Measurements from ENCODE around the gene SLAMF6. TPM values are rescaled to one million over a fixed set of nuclear protein-coding genes. Genes with fewer than 3 reads are reported as not detected.

Gene SLAMF6
- not detected for polyA plus RNA-seq (2013, experiment 1 of 2)
- polyA plus RNA-seq (2013, experiment 2 of 2) = not detected

- 79% methylated on average over 10 of the region's 11 CpGs for WGBS
- no peaks in the 10 kb centered on the region for H3K36me3 ChIP-seq (ENCODE audit: control insufficient read depth in 1 of 2, insufficient read depth in 2 of 2, low read depth in 1 of 2, low read length in 2 of 2)
Measured at GRCh38 chr1:160522622-160523345, at the start of gene SLAMF6. SLAMF6 (minus strand) TSS chr1:160523255; CDS start chr1:160523192, 63 bp downstream.

GRCh38 chr1:160570840-160571239, 47.8 kb upstream of the SLAMF6 start:
- Histone ChIP-seq H3K9me3 (ENCODE audit: control insufficient read depth, low read length) (no peaks in the 10 kb centered on the region), H2BK12ac (ENCODE audit: low read length in 2 of 2) (no peak overlapping the region), H3K9ac (ENCODE audit: low read length) (no peak overlapping the region), H4K8ac (ENCODE audit: low read length) (no peak overlapping the region), H3K23ac (ENCODE audit: low read length in 2 of 2) (no peak overlapping the region), H3K79me1 (replicated peaks; ENCODE audit: low read length, poor library complexity, severe bottlenecking) (no peaks in the 10 kb centered on the region), H2BK15ac (ENCODE audit: low read depth, poor library complexity, severe bottlenecking) (no peak overlapping the region), H3K4me2 (ENCODE audit: low read length, poor library complexity, severe bottlenecking) (no peak overlapping the region), H2BK120ac (ENCODE audit: low read depth, low read length) (no peak overlapping the region), H3K14ac (ENCODE audit: low read length in 2 of 2) (no peak overlapping the region), H3K4ac (ENCODE audit: low read depth in 1 of 2, low read length in 2 of 2) (no peak overlapping the region), H3K27ac (ENCODE audit: low read length, poor library complexity, severe bottlenecking) (no peak overlapping the region), H3K27me3 (ENCODE audit: control insufficient read depth in 1 of 2, insufficient read depth in 1 of 2, low read length in 2 of 2) (peaks cover 0 to 8% of the 10 kb centered on the region in 2 experiments), H3K18ac (ENCODE audit: low read depth in 1 of 2, low read length in 2 of 2) (no peak overlapping the region), H3K4me3 (ENCODE audit: insufficient read depth in 1 of 2, low read depth in 1 of 2, low read length in 2 of 2) (no peak overlapping the region), H3K36me3 (ENCODE audit: control insufficient read depth in 1 of 2, insufficient read depth in 2 of 2, low read depth in 1 of 2, low read length in 2 of 2) (no peaks in the 10 kb centered on the region), H4K91ac (ENCODE audit: low read length) (no peak overlapping the region), H2AK5ac (ENCODE audit: low read length, severe bottlenecking) (no peak overlapping the region), H3K4me1 (ENCODE audit: control insufficient read depth, insufficient read depth, low read depth, low read length) (no peaks in the 10 kb centered on the region), H2BK5ac (ENCODE audit: low read depth, low read length, poor library complexity, severe bottlenecking) (no peak overlapping the region), H2AFZ (ENCODE audit: low read depth, low read length) (no peak overlapping the region)
- no peak for DNase-seq
- WGBS = 85% methylated on average over 2 of the region's 3 CpGs

More at GRCh38 chr1:160522622-160523345, at the start of gene SLAMF6:
- Histone ChIP-seq H3K4me1 (ENCODE audit: control insufficient read depth, insufficient read depth, low read depth, low read length) (peaks cover 1% of the 10 kb centered on the region), H3K27ac (ENCODE audit: low read length, poor library complexity, severe bottlenecking) (no peak within 1 kb of the TSS), H3K4me3 (ENCODE audit: insufficient read depth in 1 of 2, low read depth in 1 of 2, low read length in 2 of 2) (no peak within 1 kb of the TSS), H2BK12ac (ENCODE audit: low read length in 2 of 2) (no peak within 1 kb of the TSS), H2AK5ac (ENCODE audit: low read length, severe bottlenecking) (peak within 1 kb of the TSS; percentile 37), H3K79me1 (replicated peaks; ENCODE audit: low read length, poor library complexity, severe bottlenecking) (no peaks in the 10 kb centered on the region), H2BK15ac (ENCODE audit: low read depth, poor library complexity, severe bottlenecking) (no peak within 1 kb of the TSS), H2BK5ac (ENCODE audit: low read depth, low read length, poor library complexity, severe bottlenecking) (no peak within 1 kb of the TSS), H3K23ac (ENCODE audit: low read length in 2 of 2) (no peak within 1 kb of the TSS), H3K9ac (ENCODE audit: low read length) (no peak within 1 kb of the TSS), H3K9me3 (ENCODE audit: control insufficient read depth, low read length) (peaks cover 3% of the 10 kb centered on the region), H3K18ac (ENCODE audit: low read depth in 1 of 2, low read length in 2 of 2) (no peak within 1 kb of the TSS), H2AFZ (ENCODE audit: low read depth, low read length) (no peak within 1 kb of the TSS), H2BK120ac (ENCODE audit: low read depth, low read length) (no peak within 1 kb of the TSS), H3K27me3 (ENCODE audit: control insufficient read depth in 1 of 2, insufficient read depth in 1 of 2, low read length in 2 of 2) (no peaks in the 10 kb centered on the region), H4K8ac (ENCODE audit: low read length) (no peak within 1 kb of the TSS), H3K4ac (ENCODE audit: low read depth in 1 of 2, low read length in 2 of 2) (no peak within 1 kb of the TSS), H3K4me2 (ENCODE audit: low read length, poor library complexity, severe bottlenecking) (no peak within 1 kb of the TSS), H4K91ac (ENCODE audit: low read length) (no peak within 1 kb of the TSS), H3K14ac (ENCODE audit: low read length in 2 of 2) (no peak within 1 kb of the TSS)
- no peak for DNase-seq

- no peaks in the 10 kb centered on the region for H3K36me3 ChIP-seq (ENCODE audit: control insufficient read depth in 1 of 2, insufficient read depth in 2 of 2, low read depth in 1 of 2, low read length in 2 of 2)
- no peak overlapping the region for H3K4me2 ChIP-seq (ENCODE audit: low read length, poor library complexity, severe bottlenecking)
- no peak for DNase-seq
- no peak overlapping the region for H3K18ac ChIP-seq (ENCODE audit: low read depth in 1 of 2, low read length in 2 of 2)
- no peak overlapping the region for H2BK12ac ChIP-seq (ENCODE audit: low read length in 2 of 2)
- no peak overlapping the region for H4K8ac ChIP-seq (ENCODE audit: low read length)
- H3K4me3 ChIP-seq (ENCODE audit: insufficient read depth in 1 of 2, low read depth in 1 of 2, low read length in 2 of 2) = no peak overlapping the region
- H4K91ac ChIP-seq (ENCODE audit: low read length) = no peak overlapping the region
- H3K27ac ChIP-seq (ENCODE audit: low read length, poor library complexity, severe bottlenecking) = no peak overlapping the region
- H3K9me3 ChIP-seq (ENCODE audit: control insufficient read depth, low read length) = no peaks in the 10 kb centered on the region
- H2BK5ac ChIP-seq (ENCODE audit: low read depth, low read length, poor library complexity, severe bottlenecking) = no peak overlapping the region
- no peaks in the 10 kb centered on the region for H3K4me1 ChIP-seq (ENCODE audit: control insufficient read depth, insufficient read depth, low read depth, low read length)
- no peak overlapping the region for H2BK120ac ChIP-seq (ENCODE audit: low read depth, low read length)
- H3K27me3 ChIP-seq (ENCODE audit: control insufficient read depth in 1 of 2, insufficient read depth in 1 of 2, low read length in 2 of 2) = peaks cover 0 to 8% of the 10 kb centered on the region in 2 experiments
- no peak overlapping the region for H3K9ac ChIP-seq (ENCODE audit: low read length)
- H2AFZ ChIP-seq (ENCODE audit: low read depth, low read length) = no peak overlapping the region
- no peak overlapping the region for H3K23ac ChIP-seq (ENCODE audit: low read length in 2 of 2)
- H2BK15ac ChIP-seq (ENCODE audit: low read depth, poor library complexity, severe bottlenecking) = no peak overlapping the region
- H3K14ac ChIP-seq (ENCODE audit: low read length in 2 of 2) = no peak overlapping the region
- no peak overlapping the region for H3K4ac ChIP-seq (ENCODE audit: low read depth in 1 of 2, low read length in 2 of 2)
- H3K79me1 ChIP-seq (replicated peaks; ENCODE audit: low read length, poor library complexity, severe bottlenecking) = no peaks in the 10 kb centered on the region
- 68% methylated on average over 2 of the region's 2 CpGs for WGBS
- H2AK5ac ChIP-seq (ENCODE audit: low read length, severe bottlenecking) = no peak overlapping the region
Measured at GRCh38 chr1:160569806-160570205, 46.8 kb upstream of the SLAMF6 start.

- no peak overlapping the region for H3K18ac ChIP-seq (ENCODE audit: low read depth in 1 of 2, low read length in 2 of 2)
- no peak overlapping the region for H2BK120ac ChIP-seq (ENCODE audit: low read depth, low read length)
- WGBS = 64% methylated on average over 8 of the region's 8 CpGs
Measured at GRCh38 chr1:160567858-160568682, 45.0 kb upstream of the SLAMF6 start.

More at GRCh38 chr1:160567858-160568682, 45.0 kb upstream of the SLAMF6 start:
- H3K36me3 ChIP-seq (ENCODE audit: control insufficient read depth in 1 of 2, insufficient read depth in 2 of 2, low read depth in 1 of 2, low read length in 2 of 2) = no peaks in the 10 kb centered on the region
- peaks cover 0 to 5% of the 10 kb centered on the region in 2 experiments for H3K27me3 ChIP-seq (ENCODE audit: control insufficient read depth in 1 of 2, insufficient read depth in 1 of 2, low read length in 2 of 2)
- H3K4ac ChIP-seq (ENCODE audit: low read depth in 1 of 2, low read length in 2 of 2) = no peak overlapping the region
- H3K4me3 ChIP-seq (ENCODE audit: insufficient read depth in 1 of 2, low read depth in 1 of 2, low read length in 2 of 2) = no peak overlapping the region
- H3K14ac ChIP-seq (ENCODE audit: low read length in 2 of 2) = no peak overlapping the region
- H4K8ac ChIP-seq (ENCODE audit: low read length) = no peak overlapping the region
- H3K4me2 ChIP-seq (ENCODE audit: low read length, poor library complexity, severe bottlenecking) = no peak overlapping the region
- no peaks in the 10 kb centered on the region for H3K79me1 ChIP-seq (replicated peaks; ENCODE audit: low read length, poor library complexity, severe bottlenecking)
- no peak overlapping the region for H3K27ac ChIP-seq (ENCODE audit: low read length, poor library complexity, severe bottlenecking)
- H3K23ac ChIP-seq (ENCODE audit: low read length in 2 of 2) = no peak overlapping the region
- no peak for DNase-seq
- no peak overlapping the region for H2AK5ac ChIP-seq (ENCODE audit: low read length, severe bottlenecking)
- no peaks in the 10 kb centered on the region for H3K4me1 ChIP-seq (ENCODE audit: control insufficient read depth, insufficient read depth, low read depth, low read length)
- H2BK12ac ChIP-seq (ENCODE audit: low read length in 2 of 2) = no peak overlapping the region
- no peak overlapping the region for H2BK5ac ChIP-seq (ENCODE audit: low read depth, low read length, poor library complexity, severe bottlenecking)
- H4K91ac ChIP-seq (ENCODE audit: low read length) = no peak overlapping the region
- H3K9me3 ChIP-seq (ENCODE audit: control insufficient read depth, low read length) = no peaks in the 10 kb centered on the region
- H2BK15ac ChIP-seq (ENCODE audit: low read depth, poor library complexity, severe bottlenecking) = no peak overlapping the region
- H3K9ac ChIP-seq (ENCODE audit: low read length) = no peak overlapping the region
- no peak overlapping the region for H2AFZ ChIP-seq (ENCODE audit: low read depth, low read length)

Data from mesenchymal stem cell (in vitro differentiated cells and primary cell).